Fibroblast of skin of scalp (primary cell): ENCODE data around the gene NSD2.

Source experiments
- DNase-seq: peaks from one replicate; pipeline ENCODE4 v3.0.0-alpha.2; 2013

Gene NSD2

GRCh38 chr4:1864076-1865008, 6.9 kb upstream of the NSD2 start:
- DNase-seq: no peak

- no peak for DNase-seq
Observed at GRCh38 chr4:1866189-1866661, 5.0 kb upstream of the NSD2 start.

- no peak for DNase-seq
Observed at GRCh38 chr4:1868293-1868692, 2.9 kb upstream of the NSD2 start.

GRCh38 chr4:1868912-1869311, 2.3 kb upstream of the NSD2 start:
- DNase-seq: no peak

GRCh38 chr4:1869530-1870327, 1.5 kb upstream of the NSD2 start:
- no peak for DNase-seq

- peak; percentile 81 for DNase-seq
Observed at GRCh38 chr4:1870328-1870577, 940 bp upstream of the NSD2 start.

GRCh38 chr4:1871471-1872021, 353 bp downstream of the NSD2 start:
- peak; percentile 21 for DNase-seq

- DNase-seq: peak; percentile 71
Observed at GRCh38 chr4:1872870-1873269, 1.7 kb downstream of the NSD2 start.

GRCh38 chr4:1873291-1873690, 2.1 kb downstream of the NSD2 start:
- no peak for DNase-seq

GRCh38 chr4:1873776-1874175, 2.6 kb downstream of the NSD2 start:
- DNase-seq: no peak

- DNase-seq: no peak
Observed at GRCh38 chr4:1874201-1874600, 3.0 kb downstream of the NSD2 start.

GRCh38 chr4:1879485-1879884, 8.3 kb downstream of the NSD2 start:
- DNase-seq: peak; percentile 34

- DNase-seq: peak; percentile 34
Observed at GRCh38 chr4:1880332-1880731, 9.1 kb downstream of the NSD2 start.

GRCh38 chr4:1882850-1883271, 11.7 kb downstream of the NSD2 start:
- DNase-seq: no peak

- no peak for DNase-seq
Observed at GRCh38 chr4:1883583-1883982, 12.4 kb downstream of the NSD2 start.

- DNase-seq: no peak
Observed at GRCh38 chr4:1885414-1885813, 14.2 kb downstream of the NSD2 start.

GRCh38 chr4:1887052-1887451, 15.9 kb downstream of the NSD2 start:
- DNase-seq: no peak

GRCh38 chr4:1890979-1891570, 19.9 kb downstream of the NSD2 start:
- no peak for DNase-seq

GRCh38 chr4:1895971-1896657, 24.9 kb downstream of the NSD2 start:
- DNase-seq: no peak

- no peak for DNase-seq
Observed at GRCh38 chr4:1896658-1896991, 25.4 kb downstream of the NSD2 start.

GRCh38 chr4:1898007-1898406, 26.8 kb downstream of the NSD2 start:
- no peak for DNase-seq

- no peak for DNase-seq
Observed at GRCh38 chr4:1898681-1899080, 27.5 kb downstream of the NSD2 start.
